ENCODE results near the gene ANKRD37.

ANKRD37 gene

DNA sequence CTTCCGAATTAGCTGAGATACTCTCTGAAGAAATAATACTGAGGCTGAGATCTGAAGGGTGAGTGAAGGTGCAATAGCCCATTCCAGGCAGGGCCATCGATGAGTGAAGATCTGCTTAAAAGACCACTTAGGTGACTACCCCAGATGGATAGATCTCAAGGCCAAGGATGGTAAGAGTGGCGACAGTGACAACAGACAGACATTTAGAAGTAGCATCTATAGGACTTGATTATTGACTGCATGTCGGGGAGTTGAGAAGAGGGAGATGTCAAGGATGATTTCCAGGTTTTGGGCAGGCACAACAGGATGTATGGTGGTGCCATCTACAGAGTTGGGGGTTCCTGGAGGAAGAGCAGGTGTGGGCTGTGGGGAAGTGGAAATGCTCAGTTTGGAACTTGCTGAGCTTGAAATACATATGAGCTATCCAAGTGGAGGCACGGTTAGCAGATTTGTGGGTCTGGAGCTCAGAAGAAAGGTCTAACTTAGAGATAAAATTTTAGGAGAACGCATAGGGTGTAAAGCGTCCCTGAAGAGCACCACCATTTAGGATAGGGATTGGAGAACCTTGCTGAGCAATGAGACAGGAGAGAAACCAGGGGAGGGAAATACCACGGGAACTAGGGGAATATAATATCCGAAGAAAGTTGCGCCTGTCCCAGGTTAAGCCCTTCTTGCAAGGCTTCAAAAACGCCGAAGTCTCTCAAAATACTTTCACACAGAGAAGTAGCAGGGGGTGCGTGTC lies 28.4 kb downstream of the ANKRD37 start:
- no peak for DNase-seq

DNA sequence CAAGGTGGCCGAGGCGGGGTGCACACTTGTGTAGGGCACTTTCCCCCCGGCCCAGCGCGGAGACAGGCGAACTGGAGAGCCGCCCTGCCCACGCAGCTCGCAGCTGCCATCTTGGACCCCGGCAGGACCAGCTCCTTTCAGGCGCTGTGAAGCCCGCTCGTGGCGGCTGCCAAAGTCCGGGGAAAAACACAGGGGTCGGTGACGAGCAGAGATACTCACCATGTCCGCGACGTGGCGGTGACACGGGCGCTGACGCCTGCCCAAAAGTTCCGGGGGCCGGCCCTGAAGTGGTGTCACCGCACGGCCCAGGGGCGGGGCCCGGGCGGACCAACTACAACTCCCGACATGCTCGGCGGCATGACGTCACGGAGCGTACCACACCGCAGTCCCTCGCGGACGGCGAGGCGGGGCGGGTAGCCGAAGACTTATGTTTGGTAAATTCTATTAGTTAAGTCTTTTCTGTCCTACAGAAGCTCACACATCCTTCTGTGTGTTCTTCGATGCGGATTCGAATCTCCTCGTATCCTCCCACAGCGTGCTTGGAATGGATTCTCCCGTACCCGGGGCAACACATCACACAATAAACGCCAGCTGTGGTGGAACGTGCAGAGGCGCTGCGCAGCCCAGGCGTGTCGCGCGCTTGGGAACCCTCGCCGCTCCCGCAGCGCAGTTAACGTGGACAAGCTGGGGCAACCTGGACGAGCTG lies 29.2 kb downstream of the ANKRD37 start, which contains the start of gene UFSP2:
Gene UFSP2, minus strand, starts transcription at position 318 of the 706 bp plus-strand sequence. Its CDS starts 96 bp downstream, at position 222.
- peak; percentile 82 for DNase-seq

DNA sequence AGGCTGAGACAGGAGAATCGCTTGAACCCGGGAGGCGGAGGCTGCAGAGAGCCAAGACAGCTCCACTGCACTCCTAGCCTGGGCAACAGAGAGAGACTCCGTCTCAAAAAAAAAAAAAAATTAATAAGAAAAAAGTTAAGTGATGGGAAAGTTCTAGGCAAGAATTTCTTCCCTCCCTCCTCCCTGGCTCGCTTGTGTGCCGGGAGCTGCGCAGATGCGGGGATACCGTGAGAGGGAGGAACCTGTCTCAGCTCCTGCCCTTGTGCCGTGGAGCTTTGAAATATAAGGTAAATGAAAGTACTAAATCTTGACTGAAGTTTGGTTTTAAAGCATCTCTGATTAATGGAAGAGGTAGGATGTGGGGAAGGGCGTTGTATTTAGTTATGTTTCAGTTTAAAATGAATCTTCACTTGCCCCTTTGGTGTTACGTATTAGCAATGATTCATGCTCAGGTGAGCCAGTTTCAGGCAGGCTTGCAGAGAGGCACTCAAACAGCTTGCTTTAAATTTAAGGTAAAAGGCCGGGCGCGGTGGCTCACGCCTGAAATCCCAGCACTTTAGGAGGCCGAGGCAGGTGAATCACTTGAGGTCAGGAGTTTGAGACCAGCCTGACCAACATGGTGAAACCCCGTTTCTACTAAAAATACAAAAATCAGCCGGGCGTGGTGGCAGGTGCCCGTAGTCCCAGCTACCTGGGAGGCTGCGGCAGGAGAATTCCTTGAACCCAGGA lies 30.5 kb downstream of the ANKRD37 start:
- DNase-seq: no peak

DNA sequence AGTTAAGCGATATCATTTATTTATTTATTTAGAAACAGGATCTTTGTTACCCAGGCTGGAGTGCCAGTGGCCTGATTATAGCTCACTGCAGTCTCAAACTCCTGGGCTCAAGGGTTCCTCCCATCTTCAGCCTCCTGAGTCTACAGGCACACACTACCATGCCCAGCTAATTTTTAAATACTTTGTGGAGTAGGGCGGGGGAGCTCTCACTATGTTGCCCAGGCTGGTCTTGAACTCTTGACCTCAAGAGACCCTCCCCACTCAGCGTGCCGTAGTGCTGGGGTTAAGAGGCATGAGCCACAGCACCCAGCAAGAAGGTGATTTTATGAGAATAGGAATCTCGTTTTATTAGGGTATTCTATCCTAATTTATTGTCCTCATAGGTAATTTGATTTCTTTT lies 33.0 kb downstream of the ANKRD37 start:
- DNase-seq: no peak

DNA sequence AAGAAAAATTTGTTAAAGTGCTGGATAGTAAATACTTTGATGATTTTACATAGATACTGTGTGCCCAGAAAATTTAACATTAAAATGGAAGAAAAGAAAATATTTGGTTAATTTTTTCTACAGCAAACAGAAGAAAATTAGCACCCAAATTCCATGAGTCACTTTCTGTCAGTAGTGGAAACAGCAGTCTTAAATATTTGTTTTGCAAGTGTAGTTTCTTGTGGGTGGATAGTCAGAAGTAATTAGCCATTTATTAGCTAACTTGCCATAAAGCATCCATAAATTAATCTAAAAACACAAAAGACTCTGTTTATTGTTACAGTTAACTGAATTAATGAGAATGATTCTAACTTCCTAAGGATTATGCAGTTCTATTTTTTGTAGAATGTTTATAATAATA lies 38.8 kb downstream of the ANKRD37 start:
- DNase-seq: no peak

DNA sequence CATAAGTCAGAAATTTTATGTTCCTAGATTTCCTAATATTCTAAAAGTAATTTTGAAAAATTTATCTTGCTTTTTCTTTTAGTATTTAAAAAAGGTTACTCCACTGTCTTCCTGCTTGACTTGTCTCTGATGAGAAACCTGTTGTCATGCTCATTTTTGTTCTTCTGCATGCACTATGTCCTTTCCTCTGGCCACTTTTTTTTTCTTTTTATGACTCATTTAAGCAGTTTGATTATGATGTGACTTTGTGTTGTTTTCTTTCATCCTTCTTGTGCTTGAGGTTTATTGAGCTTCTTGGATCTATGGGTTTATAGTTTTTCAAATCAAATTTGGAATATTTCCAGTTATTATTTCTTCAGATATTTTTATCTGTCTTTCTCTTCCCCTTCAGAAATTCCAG lies 41.2 kb downstream of the ANKRD37 start:
- DNase-seq: no peak

DNA sequence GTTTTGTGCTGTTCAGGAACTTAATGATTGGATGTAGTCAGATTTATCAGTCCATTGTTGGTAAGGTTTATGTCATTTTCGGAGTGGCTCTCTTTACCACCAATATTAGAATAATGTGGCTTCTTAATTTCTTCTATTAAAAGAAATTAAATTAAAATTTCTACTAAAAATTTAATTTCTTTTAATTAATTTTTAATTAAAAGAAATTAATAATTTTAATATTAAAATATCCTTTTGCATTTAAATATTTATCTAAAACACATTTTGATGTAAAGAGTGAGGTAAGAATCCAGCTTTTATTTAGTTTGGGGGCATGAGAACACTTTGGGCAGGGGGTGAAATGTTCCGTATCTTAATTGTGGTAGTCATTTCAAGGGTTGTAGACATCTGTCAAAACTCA lies 44.8 kb downstream of the ANKRD37 start:
- no peak for DNase-seq

DNA sequence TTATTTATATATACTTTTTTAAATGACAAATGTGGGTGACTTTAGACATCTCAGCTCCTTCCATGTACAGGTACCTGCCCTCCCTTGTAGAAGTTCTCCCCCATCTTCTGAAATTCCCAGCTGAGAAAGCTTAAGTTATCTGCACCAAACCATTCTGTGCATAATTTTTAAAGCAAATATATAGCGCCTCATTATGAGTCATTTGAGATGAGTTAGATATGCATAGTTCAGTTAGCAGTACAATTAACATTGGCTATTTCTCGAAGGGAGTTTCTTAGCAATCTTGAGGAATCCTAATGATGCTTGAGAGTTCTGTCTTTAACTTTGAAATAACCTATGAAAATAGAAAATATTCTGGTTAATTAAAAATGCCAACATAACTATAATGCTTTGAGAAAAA lies 48.6 kb downstream of the ANKRD37 start:
- DNase-seq: no peak
